Aorta (tissue), 5 donors: Measurements from ENCODE around the gene CNST. TPM values are rescaled to one million over a fixed set of nuclear protein-coding genes. Genes with fewer than 3 reads are reported as not detected.
A peak's percentile ranks its signal among the peaks of the same experiment; 100 is the strongest.
"Not testable (repeated sequence)": the region's sequence is repeated elsewhere in the genome, so short reads cannot be mapped to it uniquely, and the experiment has no call there.

Experiments used
- ATAC-seq: fragments of 200-7000 bp; cut with Tn5 transposase; one replicate; pipeline ENCODE4 v1.9.1; 2022; ENCODE audit warnings: moderate library complexity; ENCODE audit not compliant: low FRiP score
- DNase-seq, 2 donors: peaks; one replicate each; pipeline ENCODE4 v3.0.0-alpha.2; 2020
- H3K27ac ChIP-seq, 2 donors: one replicate each; pipeline ENCODE4 v1.5.1; 2013; ENCODE audit warnings: low read length in 2 of 2, mild to moderate bottlenecking in 2 of 2, moderate library complexity in 2 of 2, control low read depth in 1 of 2, inconsistent platforms in 1 of 2, low read depth in 1 of 2
- H3K27me3 ChIP-seq, 2 donors: one replicate each; pipeline ENCODE4 v1.6.1; 2013; ENCODE audit warnings: control low read depth in 1 of 2, low read length in 1 of 2, mild to moderate bottlenecking in 1 of 2, moderate library complexity in 1 of 2; ENCODE audit not compliant: insufficient read depth in 2 of 2, control insufficient read depth in 1 of 2
- H3K36me3 ChIP-seq, 2 donors: one replicate each; pipeline ENCODE4 v1.6.1; 2013; ENCODE audit warnings: control low read depth in 1 of 2, low read length in 1 of 2, mild to moderate bottlenecking in 1 of 2; ENCODE audit not compliant: insufficient read depth in 2 of 2, control insufficient read depth in 1 of 2
- H3K4me1 ChIP-seq, 2 donors: one replicate each; pipeline ENCODE4 v1.6.1; 2013; ENCODE audit warnings: low read length in 2 of 2, control low read depth in 1 of 2, mild to moderate bottlenecking in 1 of 2, moderate library complexity in 1 of 2; ENCODE audit not compliant: insufficient read depth in 2 of 2, control insufficient read depth in 1 of 2
- H3K4me3 ChIP-seq, 2 donors: one replicate each; pipeline ENCODE4 v1.5.1; 2013; ENCODE audit warnings: low read length in 2 of 2, control low read depth in 1 of 2, mild to moderate bottlenecking in 1 of 2
- H3K9me3 ChIP-seq: one replicate; pipeline ENCODE4 v1.6.1; 2013; ENCODE audit warnings: mild to moderate bottlenecking, low read length; ENCODE audit not compliant: control insufficient read depth
- WGBS, 2 donors: extraction: QIAGEN DNeasy Blood & Tissue Kit; methylation state at CpG; one replicate each; pipeline ENCODE4 v1.1.7; 2013; 5-methylcytosine and 5-hydroxymethylcytosine counted together
- intact Hi-C, 2 donors: fragments of 100-400 bp; cut with DNase I; formaldehyde crosslinking; loops; one replicate each; pipeline versions ENCODE4 v1.14.2 to v1.15.0; 2022
- polyA plus RNA-seq, 2 donors: library from polyadenylated mRNA; stranded (reverse); fragments of 200-250 nt; gene quantifications; one replicate each; pipeline ENCODE4 v1.2.3, GENCODE V29; 2013
- total RNA-seq, 2 donors: library from RNA; stranded (reverse); fragmentation: NEBNext Ultra II Directional; extraction: Animal tissue kit (Norgen Biotek cat#: 25700); gene quantifications; one replicate each; pipeline ENCODE4 v1.2.1, GENCODE V29; 2021
- donor health status: healthy with polysubstance abuse.
- donor health status: Bipolar disorder and iron deficiency.
- donor health status: DM: no; HTN: no; CAD: no.
- donor health status: DM: no; HTN: no; CAD: no.
- donor health status: DM: yes; HTN: yes; CAD: no.

CNST gene
- total and polyA plus RNA-seq, 4 donors = 6.9 to 27.8 (median 16.1) TPM

GRCh38 chr1:246690100-246690499 lies 123.8 kb downstream of the CNST start:
- ATAC-seq (no peak), DNase-seq (no peak)
- Histone ChIP-seq H3K36me3 (no peaks in the 10 kb centered on the region), H3K9me3 (no peaks in the 10 kb centered on the region), H3K4me1 (no peaks in the 10 kb centered on the region), H3K27me3 (no peaks in the 10 kb centered on the region), H3K27ac (no peak overlapping the region), H3K4me3 (no peak overlapping the region)
- WGBS, 2 donors = 69 to 70% methylated on average over 12 of the region's 12 CpGs
- intact Hi-C loops = loop anchor here (10.0 kb wide), 1 partner anchor 125 kb away; the partner anchor contains the start of genes CNST (in 2 of the 2) and TFB2M (in 2 of the 2)

GRCh38 chr1:246691622-246692495 lies 125.6 kb downstream of the CNST start:
- DNase-seq (no peak), ATAC-seq (no peak)
- no peaks in the 10 kb centered on the region for H3K9me3 ChIP-seq
- no peaks in the 10 kb centered on the region for H3K4me1 ChIP-seq
- H3K4me3 ChIP-seq = no peak overlapping the region
- H3K27me3 ChIP-seq = no peaks in the 10 kb centered on the region
- intact Hi-C loops = loop anchor here (10.0 kb wide), 1 partner anchor 127 kb away; the partner anchor contains the start of genes CNST (in 2 of the 2) and TFB2M (in 2 of the 2)
- WGBS, 2 donors = 74 to 75% methylated on average over 15 of the region's 15 CpGs
- H3K36me3 ChIP-seq = no peaks in the 10 kb centered on the region
- H3K27ac ChIP-seq = no peak overlapping the region

- intact Hi-C loops = loop anchor here (10.0 kb wide), 1 partner anchor 130 kb away; the partner anchor contains the start of genes CNST (in 2 of the 2) and TFB2M (in 2 of the 2)
- H3K27ac ChIP-seq, H3K27me3 ChIP-seq, H3K36me3 ChIP-seq, H3K4me3 ChIP-seq, ATAC-seq, H3K9me3 ChIP-seq, DNase-seq, H3K4me1 ChIP-seq: not testable (repeated sequence)
- 74 to 80% methylated on average over 10 of the region's 10 CpGs for WGBS, 2 donors
These were observed 128.1 kb downstream of the CNST start for GRCh38 chr1:246694213-246694895.

- H3K27ac ChIP-seq = no peak overlapping the region
- WGBS, 2 donors = 88 to 90% methylated on average over 3 of the region's 3 CpGs
- no peaks in the 10 kb centered on the region for H3K9me3 ChIP-seq
- no peak overlapping the region for H3K4me3 ChIP-seq
- no peaks in the 10 kb centered on the region for H3K4me1 ChIP-seq
- H3K36me3 ChIP-seq = no peaks in the 10 kb centered on the region
- DNase-seq (no peak), ATAC-seq (no peak)
- no peaks in the 10 kb centered on the region for H3K27me3 ChIP-seq
- intact Hi-C loops = loop anchor here (5.0 to 10.0 kb wide), 2 partner anchors 130 to 188 kb away; partner anchors contain the start of genes CNST (in 2 of the 2), TFB2M (in 2 of the 2) and SMYD3 (in 1 of the 2)
These were observed 128.9 kb downstream of the CNST start for GRCh38 chr1:246695136-246695535.

- intact Hi-C loops = loop anchor here (5.0 to 10.0 kb wide), 2 partner anchors 131 to 188 kb away; partner anchors contain the start of genes CNST (in 2 of the 2), TFB2M (in 2 of the 2) and SMYD3 (in 1 of the 2)
- H3K27ac ChIP-seq = no peak overlapping the region
These were observed 129.4 kb downstream of the CNST start for GRCh38 chr1:246695666-246696065.

GRCh38 chr1:246698466-246699094 lies 132.3 kb downstream of the CNST start:
- intact Hi-C loops = loop anchor here (2.0 to 10.0 kb wide), 3 partner anchors 134 to 196 kb away; partner anchors contain the start of genes CNST (in 2 of the 2), TFB2M (in 2 of the 2) and SMYD3 (in 1 of the 2)
- H3K4me1 ChIP-seq = no peaks in the 10 kb centered on the region
- H3K9me3 ChIP-seq = no peaks in the 10 kb centered on the region
- H3K36me3 ChIP-seq = no peaks in the 10 kb centered on the region
- H3K27ac ChIP-seq = no peak overlapping the region
- WGBS, 2 donors = 85% methylated on average over 8 of the region's 8 CpGs
- no peaks in the 10 kb centered on the region for H3K27me3 ChIP-seq
- DNase-seq (no peak), ATAC-seq (no peak)
- no peak overlapping the region for H3K4me3 ChIP-seq

More at GRCh38 chr1:246695666-246696065, 129.4 kb downstream of the CNST start:
- H3K27me3 ChIP-seq = no peaks in the 10 kb centered on the region
- DNase-seq = no peak
- no peaks in the 10 kb centered on the region for H3K4me1 ChIP-seq
- H3K4me3 ChIP-seq = no peak overlapping the region
- H3K9me3 ChIP-seq = no peaks in the 10 kb centered on the region
- H3K36me3 ChIP-seq = no peaks in the 10 kb centered on the region
- ATAC-seq = no peak
- 93 to 99% methylated on average over 5 of the region's 5 CpGs for WGBS, 2 donors

GRCh38 chr1:246699095-246699735 lies 133.0 kb downstream of the CNST start:
- ATAC-seq = peak; percentile 90
- WGBS, 2 donors = 6 to 7% methylated on average over 18 of the region's 18 CpGs
- H3K27ac ChIP-seq = no peak overlapping the region

GRCh38 chr1:246703581-246703980 lies 137.3 kb downstream of the CNST start:
- 53 to 59% methylated on average over 8 of the region's 8 CpGs for WGBS, 2 donors
- intact Hi-C loops = no loop called here
- ATAC-seq = no peak

More at GRCh38 chr1:246699095-246699735, 133.0 kb downstream of the CNST start:
- Histone ChIP-seq H3K4me1 (no peaks in the 10 kb centered on the region), H3K36me3 (no peaks in the 10 kb centered on the region), H3K27me3 (no peaks in the 10 kb centered on the region), H3K9me3 (no peaks in the 10 kb centered on the region), H3K4me3 (no peak overlapping the region)
- intact Hi-C loops = loop anchor here (2.0 to 10.0 kb wide), 3 partner anchors 134 to 196 kb away; partner anchors contain the start of genes CNST (in 2 of the 2), TFB2M (in 2 of the 2) and SMYD3 (in 1 of the 2)
- peak; percentile 89 to 90 for DNase-seq

More at GRCh38 chr1:246703581-246703980, 137.3 kb downstream of the CNST start:
- Histone ChIP-seq H3K4me1 (no peaks in the 10 kb centered on the region), H3K27me3 (no peaks in the 10 kb centered on the region), H3K27ac (no peak overlapping the region), H3K9me3 (no peaks in the 10 kb centered on the region), H3K4me3 (no peak overlapping the region), H3K36me3 (no peaks in the 10 kb centered on the region)
- peak in 1 of 2 donors; percentile 71 for DNase-seq
